AG09319 (cell line): ENCODE results near the gene GAS6.

Experiments used
- DNase-seq: peaks from one replicate; pipeline ENCODE4 v3.0.0-alpha.2; 2010; ENCODE audit warnings: low read depth; ENCODE audit errors: extremely low read depth
- TF ChIP-seq, protein P1 (sequence below): IDR thresholded peaks from 2 replicates; pipeline ENCODE4 v1.5.1; 2011; ENCODE audit warnings: low read depth, mild to moderate bottlenecking, inconsistent platforms, low read length, moderate library complexity

Gene GAS6

GRCh38 chr13:113843864-113844556, 19.9 kb downstream of the GAS6 start:
- TF ChIP-seq, protein P1, sequence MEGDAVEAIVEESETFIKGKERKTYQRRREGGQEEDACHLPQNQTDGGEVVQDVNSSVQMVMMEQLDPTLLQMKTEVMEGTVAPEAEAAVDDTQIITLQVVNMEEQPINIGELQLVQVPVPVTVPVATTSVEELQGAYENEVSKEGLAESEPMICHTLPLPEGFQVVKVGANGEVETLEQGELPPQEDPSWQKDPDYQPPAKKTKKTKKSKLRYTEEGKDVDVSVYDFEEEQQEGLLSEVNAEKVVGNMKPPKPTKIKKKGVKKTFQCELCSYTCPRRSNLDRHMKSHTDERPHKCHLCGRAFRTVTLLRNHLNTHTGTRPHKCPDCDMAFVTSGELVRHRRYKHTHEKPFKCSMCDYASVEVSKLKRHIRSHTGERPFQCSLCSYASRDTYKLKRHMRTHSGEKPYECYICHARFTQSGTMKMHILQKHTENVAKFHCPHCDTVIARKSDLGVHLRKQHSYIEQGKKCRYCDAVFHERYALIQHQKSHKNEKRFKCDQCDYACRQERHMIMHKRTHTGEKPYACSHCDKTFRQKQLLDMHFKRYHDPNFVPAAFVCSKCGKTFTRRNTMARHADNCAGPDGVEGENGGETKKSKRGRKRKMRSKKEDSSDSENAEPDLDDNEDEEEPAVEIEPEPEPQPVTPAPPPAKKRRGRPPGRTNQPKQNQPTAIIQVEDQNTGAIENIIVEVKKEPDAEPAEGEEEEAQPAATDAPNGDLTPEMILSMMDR: no peak
- DNase-seq: no peak

- TF ChIP-seq, protein P1: no peak
Measured at GRCh38 chr13:113843063-113843654, 20.7 kb downstream of the GAS6 start.

GRCh38 chr13:113842336-113843062, 21.4 kb downstream of the GAS6 start:
- TF ChIP-seq, protein P1: no peak
- DNase-seq: no peak

More at GRCh38 chr13:113843063-113843654, 20.7 kb downstream of the GAS6 start:
- DNase-seq: no peak

DNA sequence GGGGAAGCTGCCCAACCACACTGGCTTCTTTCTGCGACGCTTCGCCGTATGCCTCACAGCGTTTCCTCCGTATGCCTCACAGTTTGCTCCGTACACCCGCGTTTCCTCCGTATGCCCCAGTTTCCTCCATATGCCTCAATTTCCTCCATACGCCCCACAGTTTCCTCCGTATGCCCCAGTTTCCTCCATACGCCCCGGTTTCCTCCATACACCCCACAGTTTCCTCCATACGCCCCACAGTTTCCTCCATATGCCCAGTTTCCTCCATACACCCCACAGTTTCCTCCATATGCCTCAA, 22.6 kb downstream of the GAS6 start:
- TF ChIP-seq, protein P1: no peak
- no peak for DNase-seq

DNA sequence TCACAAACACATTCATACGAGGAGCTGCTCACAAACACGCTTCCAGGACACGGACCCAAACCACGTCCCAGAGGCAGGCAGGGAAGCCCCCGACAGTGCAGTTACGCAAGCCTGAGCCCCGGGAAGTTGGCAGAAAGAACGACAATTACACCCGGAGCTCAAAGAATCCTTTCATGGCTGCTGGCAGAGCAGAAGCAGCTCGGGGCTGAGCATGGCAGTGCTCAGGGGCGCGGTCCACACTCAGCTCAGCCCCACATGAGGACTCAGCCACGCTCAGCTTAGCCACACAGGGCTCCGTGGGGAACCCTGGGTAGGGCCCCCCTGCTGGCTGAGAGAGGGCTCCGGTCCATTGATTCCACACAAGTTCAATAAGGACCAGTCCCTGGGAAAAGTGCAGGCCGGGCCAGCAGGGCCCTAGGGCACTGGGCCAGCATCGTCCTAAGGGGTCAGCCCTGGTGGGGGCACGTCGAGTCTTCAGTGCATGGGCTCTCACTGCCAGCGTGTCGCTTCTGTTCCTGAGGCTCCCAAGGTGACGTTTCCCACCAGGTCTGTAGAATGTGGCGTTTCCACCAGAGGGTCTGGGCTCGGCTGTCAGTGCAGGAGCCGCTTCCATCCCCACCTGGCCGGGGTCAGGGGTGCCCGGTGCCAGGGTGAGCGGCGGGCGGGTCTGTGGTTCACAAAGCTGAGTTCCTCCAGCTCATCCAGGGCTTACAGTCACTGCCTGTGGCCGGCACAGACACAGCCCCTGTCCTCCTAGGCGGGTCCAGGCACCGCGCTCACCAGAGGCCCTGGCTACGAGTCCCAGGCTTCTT, 23.1 kb downstream of the GAS6 start:
- TF ChIP-seq, protein P1: no peak
- no peak for DNase-seq

DNA sequence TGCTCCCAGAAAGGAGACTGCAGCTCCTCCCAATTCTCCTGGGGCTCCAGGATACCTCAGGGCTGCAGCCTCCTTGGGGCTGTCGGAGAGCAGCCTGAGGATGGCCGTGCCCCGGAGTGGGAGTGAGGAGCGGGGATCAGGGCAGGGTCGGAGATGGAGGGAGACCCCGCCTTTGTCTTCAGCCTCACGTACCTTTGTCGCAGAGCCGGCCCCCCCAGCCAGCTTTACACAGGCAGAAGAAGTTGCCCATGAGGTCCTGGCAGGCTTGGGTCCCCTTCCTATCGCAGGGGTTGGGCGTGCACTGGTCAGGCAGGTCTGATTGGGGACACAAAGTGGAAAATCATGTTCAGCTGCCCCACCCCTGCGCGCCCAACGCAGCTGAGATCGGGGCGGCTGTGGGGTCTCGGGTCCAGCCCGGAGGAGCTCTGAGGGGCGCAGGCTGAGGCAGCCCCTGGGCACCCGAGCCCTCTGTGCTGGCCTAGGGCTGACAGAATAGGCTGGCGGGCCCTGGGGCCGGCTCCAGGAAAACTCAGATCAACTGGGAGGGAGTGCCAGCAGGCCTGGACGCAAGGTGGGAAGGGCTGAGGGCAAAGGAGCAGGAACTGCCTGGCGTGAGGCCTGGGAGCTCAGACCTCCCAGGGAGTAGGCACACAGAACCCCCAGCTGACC, 24.2 kb downstream of the GAS6 start:
- no peak for DNase-seq
- TF ChIP-seq, protein P1: no peak
